HL-60 (cell line): Measurements from ENCODE around the gene FMC1.

Experiments used
- CTCF ChIP-seq: IDR thresholded peaks from one replicate; pipeline ENCODE4 v1.5.1; 2011; ENCODE audit warnings: low read length, control low read depth, inconsistent platforms; ENCODE audit not compliant: insufficient read depth
- GABPA ChIP-seq: IDR thresholded peaks from 2 replicates; pipeline ENCODE4 v1.6.1; 2012; ENCODE audit warnings: low read depth
- POLR2AphosphoS5 ChIP-seq: IDR thresholded peaks from 2 replicates; pipeline ENCODE4 v1.6.1; 2012; ENCODE audit warnings: low read depth
- REST ChIP-seq: IDR thresholded peaks from 2 replicates; pipeline ENCODE4 v1.6.1; 2012; ENCODE audit warnings: low read depth; ENCODE audit not compliant: insufficient replicate concordance
- SPI1 ChIP-seq: IDR thresholded peaks from 2 replicates; pipeline ENCODE4 v1.6.1; 2012; ENCODE audit warnings: low read depth, mild to moderate bottlenecking, borderline replicate concordance

GRCh38 chr7:139359366-139360209 lies 18.5 kb downstream of the FMC1 start, which contains the start of gene LUC7L2:
- TF ChIP-seq CTCF: no peak
- no peak for TF ChIP-seq GABPA
- TF ChIP-seq POLR2AphosphoS5: peak; percentile 99
- TF ChIP-seq REST: no peak
- TF ChIP-seq SPI1: 0 out of 2 replicates have a peak, but pooled peaks have one; percentile 17
